ENCODE measurements around the gene SRCIN1. TPM values are rescaled to one million over a fixed set of nuclear protein-coding genes. Genes with fewer than 3 reads are reported as not detected.

The SRCIN1 gene
- polyA plus RNA-seq, 4 donors, result 2.5 to 7.6 (median 4.7) TPM

DNA sequence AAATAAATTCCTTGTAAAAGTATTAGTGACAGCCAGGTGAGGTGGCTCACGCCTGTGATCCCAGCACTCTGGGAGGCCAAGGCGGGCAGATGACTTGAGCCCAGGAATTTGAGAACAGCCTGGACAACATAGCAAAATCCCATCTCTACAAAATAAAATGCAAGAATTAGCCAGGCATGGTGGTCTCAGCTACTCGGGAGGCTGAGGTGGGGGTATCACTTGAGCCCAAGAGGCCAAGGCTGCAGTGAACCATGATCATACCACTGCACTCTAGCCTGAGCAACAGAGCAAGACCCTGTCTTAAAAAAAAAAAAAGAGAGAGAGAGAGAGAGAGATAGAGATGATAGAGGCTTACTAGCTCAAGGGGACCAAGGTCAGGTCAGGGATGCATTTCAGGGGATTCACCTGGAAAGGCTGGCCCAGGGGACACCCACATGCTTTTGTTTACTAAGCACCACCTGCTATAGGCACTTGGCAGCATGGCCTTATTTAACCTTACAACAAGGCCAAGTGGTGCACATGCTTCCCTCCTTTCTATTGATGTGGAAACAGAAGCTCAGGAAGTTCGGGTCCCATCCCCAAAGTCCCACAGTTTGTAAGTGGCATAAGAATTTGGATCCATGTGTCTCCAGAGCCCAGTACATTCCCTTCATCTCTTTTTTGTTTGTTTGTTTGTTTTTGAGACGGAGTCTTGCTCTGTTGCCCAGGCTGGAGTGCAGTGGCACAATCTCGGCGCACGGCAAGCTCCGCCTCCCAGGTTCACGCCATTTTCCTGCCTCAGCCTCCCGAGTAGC is 12.4 kb upstream of the SRCIN1 start:
- no peak for DNase-seq (ENCODE audit: low read depth in 4 of 4, low spot score in 2 of 4)

DNA sequence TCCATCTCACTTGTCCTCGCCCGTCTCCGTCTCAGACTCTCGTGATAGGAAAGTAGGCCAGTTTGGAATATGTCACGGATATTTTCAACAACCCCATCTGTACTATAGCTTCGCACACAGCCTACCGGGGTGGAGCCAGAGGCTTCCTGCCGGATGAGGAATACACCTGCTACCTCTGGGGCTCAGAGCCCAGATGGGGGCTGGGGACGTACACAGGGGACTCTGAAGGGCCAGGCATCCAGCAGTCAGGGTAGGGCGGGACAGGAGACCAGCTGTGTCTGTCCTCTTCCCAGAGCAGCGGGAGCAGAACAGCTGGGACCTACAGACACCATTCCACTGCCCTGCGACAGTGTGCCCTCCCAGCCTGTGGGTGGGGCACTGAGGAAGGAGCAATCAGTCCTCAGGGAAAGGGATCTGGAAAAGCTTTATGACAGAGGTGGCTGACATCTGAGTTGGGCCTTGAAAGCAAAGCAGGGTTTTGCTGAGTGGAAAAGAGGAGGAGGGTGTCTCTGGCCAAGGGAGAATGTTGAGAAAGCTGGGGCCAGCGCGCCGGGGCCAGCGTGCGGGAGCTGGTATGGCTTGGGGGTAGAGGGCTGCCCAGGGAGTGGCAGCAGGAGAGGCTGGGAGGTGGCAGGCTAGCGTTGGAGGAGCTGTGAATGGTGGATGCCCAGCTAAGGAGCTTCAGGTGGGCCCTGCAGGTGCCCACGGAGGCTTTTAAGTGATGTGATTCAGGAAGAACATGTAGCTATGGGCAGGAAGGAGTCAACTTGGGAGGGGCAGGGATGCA is 11.5 kb upstream of the SRCIN1 start:
- DNase-seq (ENCODE audit: low read depth in 4 of 4, low spot score in 2 of 4), result no peak

DNA sequence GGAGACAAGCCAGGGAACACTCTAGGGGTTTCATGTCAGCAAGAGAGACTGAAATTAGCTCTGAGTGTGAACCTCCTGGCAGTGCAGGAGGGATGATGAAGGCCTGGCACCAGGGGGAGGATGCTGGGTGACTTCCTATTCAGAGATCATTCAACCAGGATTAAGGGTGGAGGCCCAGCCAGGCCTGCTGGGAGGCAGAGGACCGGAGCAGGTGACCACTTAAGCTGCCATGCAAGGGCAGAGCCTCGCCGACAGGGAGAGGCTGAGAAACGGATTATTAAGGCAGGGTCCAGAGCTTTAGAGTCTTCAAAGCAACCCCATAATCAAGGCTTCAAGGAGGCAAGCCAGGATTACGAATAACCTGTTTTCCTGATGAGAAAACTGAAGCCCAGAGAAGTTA is 10.6 kb upstream of the SRCIN1 start:
- no peak for DNase-seq (ENCODE audit: low read depth in 4 of 4, low spot score in 2 of 4)

GRCh38 chr17:38613981-38614779 is 8.4 kb upstream of the SRCIN1 start:
- no peak for DNase-seq (ENCODE audit: low read depth in 4 of 4, low spot score in 2 of 4)

DNA sequence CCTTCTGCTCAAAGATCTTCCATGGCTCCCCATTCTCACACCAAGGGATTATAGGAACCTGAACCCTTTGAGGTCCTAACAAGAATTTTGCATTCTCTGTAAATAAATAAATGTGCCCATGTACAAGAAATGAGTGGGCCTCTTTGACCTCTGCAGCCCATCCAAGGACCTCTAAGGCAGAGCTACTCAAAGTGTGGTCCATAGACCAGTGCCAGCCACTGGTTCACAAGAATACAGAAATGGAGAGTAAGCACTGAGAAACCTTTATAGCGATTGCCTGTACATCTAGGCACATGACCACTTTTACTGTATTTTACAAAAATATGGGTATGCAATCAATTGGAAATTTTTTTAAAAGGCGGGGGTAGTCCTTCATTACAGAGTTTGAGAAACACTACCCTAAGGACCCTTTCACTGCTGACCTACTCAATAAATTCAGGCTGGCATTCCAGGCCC is 7.8 kb upstream of the SRCIN1 start:
- no peak for DNase-seq (ENCODE audit: low read depth in 4 of 4, low spot score in 2 of 4)

DNA sequence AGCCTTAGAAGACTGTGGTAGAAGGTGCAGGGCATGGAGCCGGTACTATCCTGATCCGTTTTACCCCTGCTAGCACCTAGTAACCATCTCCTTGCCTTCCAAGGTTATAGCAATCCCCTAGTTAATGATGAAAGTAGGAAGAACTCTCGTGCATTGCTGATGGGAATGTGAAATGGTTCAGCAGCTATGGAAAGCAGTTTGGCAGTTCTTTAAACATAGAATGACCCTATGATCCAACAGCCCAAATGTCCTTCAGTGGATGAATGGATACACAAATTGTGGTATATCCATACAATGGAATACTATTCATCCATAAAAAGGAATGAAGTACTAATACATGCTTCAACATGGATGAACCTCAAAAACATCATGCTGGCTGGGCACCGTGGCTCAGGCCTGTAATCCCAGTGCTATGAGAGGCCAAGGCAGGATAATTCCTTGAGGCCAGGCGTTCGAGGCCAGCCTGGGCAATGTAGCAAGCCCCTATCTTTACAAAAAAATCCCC is 6.2 kb upstream of the SRCIN1 start:
- DNase-seq (ENCODE audit: low read depth in 4 of 4, low spot score in 2 of 4), result no peak

DNA sequence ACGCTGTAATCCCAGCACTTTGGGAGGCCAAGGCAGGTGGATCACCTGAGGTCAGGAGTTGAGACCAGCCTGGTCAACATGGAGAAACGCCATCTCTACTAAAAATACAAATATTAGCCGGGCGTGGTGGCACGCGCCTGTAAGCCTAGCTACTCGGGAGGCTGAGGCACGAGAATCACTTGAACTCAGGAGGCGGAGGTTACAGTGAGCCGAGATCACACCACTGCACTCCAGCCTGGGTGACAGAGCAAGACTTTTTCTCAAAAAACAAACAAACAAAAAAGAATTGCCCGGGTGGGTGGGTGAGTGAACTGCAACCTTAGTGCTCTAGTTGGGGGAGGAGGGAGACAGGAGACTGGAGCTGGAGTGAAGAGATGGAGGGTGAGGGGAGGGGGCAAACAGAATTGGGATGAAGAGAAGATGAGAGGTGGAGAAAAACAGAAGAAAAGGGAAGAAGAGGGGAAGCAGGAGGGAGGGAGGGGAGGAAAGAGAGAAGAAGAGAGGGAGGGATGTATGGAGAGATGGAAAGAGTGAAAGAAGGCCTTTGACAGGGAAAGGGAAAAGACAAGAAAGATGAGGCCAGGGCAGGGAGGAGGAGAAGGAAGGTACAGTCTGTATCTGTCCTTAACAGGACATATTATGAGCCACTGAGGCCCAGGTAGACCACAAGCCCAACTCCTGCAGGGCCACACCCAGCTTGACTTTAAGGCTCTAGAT is 5.5 kb upstream of the SRCIN1 start:
- DNase-seq (ENCODE audit: low read depth in 4 of 4, low spot score in 2 of 4), result no peak

DNA sequence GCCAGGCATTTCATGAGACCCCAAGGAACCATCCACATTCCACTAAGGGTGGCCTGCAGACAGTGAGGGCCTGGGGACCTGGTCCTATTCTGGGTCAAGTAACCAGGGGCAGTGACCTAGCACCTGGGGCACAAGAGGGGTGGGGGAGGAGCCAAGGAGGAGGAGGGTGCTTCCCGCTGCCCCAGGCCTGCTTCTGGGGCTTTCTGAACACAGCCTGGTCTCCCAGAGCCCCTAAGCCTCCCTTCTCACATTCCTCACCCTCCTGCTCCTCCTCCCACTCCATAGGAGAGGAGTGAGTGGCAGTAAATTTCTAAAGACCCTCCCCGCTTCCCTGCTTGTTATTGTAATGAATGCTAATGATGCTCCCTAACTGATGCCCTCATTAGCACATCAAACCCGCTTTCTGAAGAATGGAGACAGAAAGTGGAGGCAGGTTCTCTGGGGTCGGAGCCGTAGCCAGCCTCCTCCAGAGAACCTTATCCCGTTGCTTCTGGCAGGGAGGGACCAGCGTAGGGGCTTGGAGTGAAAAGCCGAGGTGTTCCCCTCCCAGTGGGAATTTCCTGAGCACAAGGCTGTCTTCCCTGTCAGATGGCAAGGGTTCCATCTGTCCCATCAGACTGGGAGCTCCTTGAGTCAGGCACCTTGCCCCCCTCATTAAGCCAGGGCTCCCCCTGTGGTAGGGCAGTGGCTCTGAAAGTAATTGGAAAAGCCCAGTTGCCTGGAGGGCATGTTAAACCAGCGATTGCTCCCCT is 3.7 kb upstream of the SRCIN1 start:
- no peak for DNase-seq (ENCODE audit: low read depth in 4 of 4, low spot score in 2 of 4)

GRCh38 chr17:38608648-38609047 is 2.9 kb upstream of the SRCIN1 start:
- no peak for DNase-seq (ENCODE audit: low read depth in 4 of 4, low spot score in 2 of 4)

- DNase-seq (ENCODE audit: low read depth in 4 of 4, low spot score in 2 of 4), result no peak
These were observed 1.2 kb upstream of the SRCIN1 start for GRCh38 chr17:38606646-38607611.

DNA sequence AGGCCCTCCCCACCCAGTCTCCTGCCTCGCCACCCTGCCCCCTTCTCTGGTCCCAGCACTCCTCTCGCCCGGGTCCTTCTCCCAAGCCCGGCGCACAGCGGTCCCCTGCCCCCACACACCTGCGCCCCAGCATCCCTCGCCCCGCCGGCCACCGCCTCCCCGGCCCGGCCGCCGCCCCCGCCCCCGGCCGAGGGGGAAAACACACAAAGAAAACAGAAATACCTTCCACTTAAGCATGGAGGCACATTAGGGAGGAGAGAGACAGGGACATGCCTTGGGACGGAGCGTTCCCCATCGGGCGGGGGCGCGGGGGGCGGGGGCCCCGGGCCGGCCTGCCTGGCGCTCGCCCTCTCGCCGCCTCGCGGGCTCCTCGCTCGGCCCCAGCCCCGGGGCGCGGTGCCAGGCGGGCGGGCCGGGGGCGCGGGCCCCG is 326 bp downstream of the SRCIN1 start:
- DNase-seq (ENCODE audit: low read depth in 4 of 4, low spot score in 2 of 4), result no peak

GRCh38 chr17:38604479-38605403 is 1.0 kb downstream of the SRCIN1 start:
- DNase-seq (ENCODE audit: low read depth in 4 of 4, low spot score in 2 of 4), result no peak

DNA sequence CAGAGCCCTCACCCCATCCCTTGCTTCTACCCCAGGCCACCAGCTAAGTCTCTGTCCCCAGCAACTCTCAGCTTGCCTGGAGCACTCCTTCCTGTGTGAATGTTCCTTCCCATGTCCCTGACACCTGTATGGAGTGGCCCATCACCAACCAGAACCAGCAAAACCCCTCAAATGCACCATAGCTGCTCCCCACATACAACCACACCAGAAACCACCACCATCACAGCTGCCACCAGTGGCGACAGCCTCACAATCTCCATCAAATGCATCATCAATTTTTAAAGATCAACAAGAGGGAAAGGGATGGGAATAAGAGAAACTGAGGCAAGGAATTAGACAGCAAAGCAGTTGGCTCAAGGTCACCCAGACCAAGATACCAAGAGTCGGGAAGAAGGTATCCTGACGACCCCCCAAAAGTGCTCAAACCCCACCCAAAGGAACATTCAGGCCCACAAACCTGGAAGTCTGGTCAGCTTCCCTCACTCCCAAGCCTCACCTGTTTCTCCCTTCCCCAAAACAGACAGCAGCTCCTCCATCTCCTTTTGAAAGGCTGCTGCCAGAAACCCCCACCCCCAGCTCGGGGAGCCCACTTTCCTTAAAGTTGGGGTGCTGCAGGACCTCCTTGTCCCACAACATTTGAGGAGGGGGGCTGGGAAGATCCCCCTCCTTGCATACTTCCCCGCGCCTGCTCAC is 1.8 kb downstream of the SRCIN1 start:
- no peak for DNase-seq (ENCODE audit: low read depth in 4 of 4, low spot score in 2 of 4)

GRCh38 chr17:38602956-38603785 is 2.6 kb downstream of the SRCIN1 start:
- no peak for DNase-seq (ENCODE audit: low read depth in 4 of 4, low spot score in 2 of 4)

GRCh38 chr17:38602453-38602852 is 3.3 kb downstream of the SRCIN1 start:
- DNase-seq (ENCODE audit: low read depth in 4 of 4, low spot score in 2 of 4), result no peak

All from left renal cortex interstitium (tissue), 4 donors.